Measurements from ENCODE around the gene USP31. TPM values are rescaled to one million over a fixed set of nuclear protein-coding genes. Genes with fewer than 3 reads are reported as not detected.

The USP31 gene
- total and polyA plus RNA-seq, 2 of the 8 experiments (the other 6 are each of a cell fraction or from before 2014, with no cell fraction given): 6.7 to 19.0 TPM

GRCh38 chr16:23182206-23182678 lies 33.0 kb upstream of the USP31 start (continued):
- TF ChIP-seq PHF8 (conservative IDR thresholded peaks at IDR 0.05; ENCODE audit: low read depth, low read length): no peak
- TF ChIP-seq ZNF274 (IDR thresholded peaks at IDR 0.05; ENCODE audit: borderline replicate concordance, extremely low read depth, low read length): no peak
- TF ChIP-seq, protein P1, sequence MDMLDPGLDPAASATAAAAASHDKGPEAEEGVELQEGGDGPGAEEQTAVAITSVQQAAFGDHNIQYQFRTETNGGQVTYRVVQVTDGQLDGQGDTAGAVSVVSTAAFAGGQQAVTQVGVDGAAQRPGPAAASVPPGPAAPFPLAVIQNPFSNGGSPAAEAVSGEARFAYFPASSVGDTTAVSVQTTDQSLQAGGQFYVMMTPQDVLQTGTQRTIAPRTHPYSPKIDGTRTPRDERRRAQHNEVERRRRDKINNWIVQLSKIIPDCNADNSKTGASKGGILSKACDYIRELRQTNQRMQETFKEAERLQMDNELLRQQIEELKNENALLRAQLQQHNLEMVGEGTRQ (IDR thresholded peaks at IDR 0.05; ENCODE audit: low read length): no peak
- 0 out of 2 replicates have a peak, but pooled peaks have one; percentile 11 for TF ChIP-seq KDM1A (IDR thresholded peaks at IDR 0.05; ENCODE audit: borderline replicate concordance, low read length)
- TF ChIP-seq NANOG (IDR thresholded peaks at IDR 0.05; ENCODE audit: insufficient read depth, low read depth, low read length, poor library complexity, severe bottlenecking): peak; percentile 43
- peak; percentile 79 for TF ChIP-seq TEAD4 (IDR thresholded peaks at IDR 0.05; ENCODE audit: low read depth, low read length)
- TF ChIP-seq, protein P2, sequence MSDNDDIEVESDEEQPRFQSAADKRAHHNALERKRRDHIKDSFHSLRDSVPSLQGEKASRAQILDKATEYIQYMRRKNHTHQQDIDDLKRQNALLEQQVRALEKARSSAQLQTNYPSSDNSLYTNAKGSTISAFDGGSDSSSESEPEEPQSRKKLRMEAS (IDR thresholded peaks at IDR 0.05): peak; percentile 72
- no peak for TF ChIP-seq FOSL1 (IDR thresholded peaks at IDR 0.05; ENCODE audit: insufficient read depth, low read depth, low read length)
- peak; percentile 91 to 98 for TF ChIP-seq RAD21 (IDR thresholded peaks at IDR 0.05 in 1 of 2, conservative IDR thresholded peaks at IDR 0.05 in 1 of 2; ENCODE audit: low read depth in 2 of 2, low read length in 2 of 2)
- TF ChIP-seq GTF2F1 (IDR thresholded peaks at IDR 0.05; ENCODE audit: borderline replicate concordance, low read depth, low read length): no peak
- TF ChIP-seq CHD2 (IDR thresholded peaks at IDR 0.05; ENCODE audit: low read length): peak; percentile 11; the same call in 1 of the 2 replicates
- peak; percentile 4; the same call in 1 of the 2 replicates for TF ChIP-seq CREB1 (IDR thresholded peaks at IDR 0.05)
- no peak for TF ChIP-seq SIX5 (IDR thresholded peaks at IDR 0.05; ENCODE audit: low read depth, low read length)
- TF ChIP-seq POLR2A (IDR thresholded peaks at IDR 0.05; ENCODE audit: control extremely low read depth in 1 of 2, low read depth in 2 of 2, low read length in 2 of 2): no peak
- TF ChIP-seq RBBP5 (IDR thresholded peaks at IDR 0.05; ENCODE audit: borderline replicate concordance, low read depth, low read length): no peak
- peak; percentile 77; the same call in 1 of the 2 replicates for TF ChIP-seq TCF12 (IDR thresholded peaks at IDR 0.05; ENCODE audit: low read depth, low read length)
- TF ChIP-seq ASH2L (IDR thresholded peaks at IDR 0.05; ENCODE audit: low read length): peak; percentile 1
- no peak for TF ChIP-seq JUND (IDR thresholded peaks at IDR 0.05; ENCODE audit: low read length)
- 0 out of 3 replicates have a peak, but pooled peaks of 1 of the 2 experiments have one; percentile 64 for TF ChIP-seq EP300 (IDR thresholded peaks at IDR 0.05; ENCODE audit: borderline replicate concordance in 1 of 2, low read depth in 2 of 2, low read length in 2 of 2)
- no peak for TF ChIP-seq CBX5 (IDR thresholded peaks at IDR 0.05; ENCODE audit: low read depth, low read length)
- no peak for TF ChIP-seq CTBP2 (IDR thresholded peaks at IDR 0.05; ENCODE audit: borderline replicate concordance, insufficient read depth, insufficient read length, low read length)
- TF ChIP-seq ATF3 (IDR thresholded peaks at IDR 0.05; ENCODE audit: insufficient read depth, low read depth, low read length): no peak
- no peak for TF ChIP-seq EGR1 (IDR thresholded peaks at IDR 0.05; ENCODE audit: borderline replicate concordance, low read depth, low read length)
